GM12878 (cell line): Measurements from ENCODE around the gene FKBP2. TPM values are rescaled to one million over a fixed set of nuclear protein-coding genes. Genes with fewer than 3 reads are reported as not detected.

ENCODE experiments used
- BCL11A ChIP-seq: IDR thresholded peaks from 2 replicates; pipeline ENCODE4 v1.6.1; 2011; ENCODE audit warnings: low read depth, low read length
- BMI1 ChIP-seq: fragments of 450-650 bp; IDR thresholded peaks from 2 replicates; pipeline ENCODE4 v1.6.1; 2016; ENCODE audit warnings: mild to moderate bottlenecking, moderate library complexity, borderline replicate concordance
- CBX5 ChIP-seq: sonication (generic); IDR thresholded peaks from 2 replicates; pipeline ENCODE4 v1.6.1; 2016; ENCODE audit warnings: low read depth, moderate library complexity, mild to moderate bottlenecking, inconsistent platforms
- CHD2 ChIP-seq: IDR thresholded peaks from 2 replicates; pipeline ENCODE4 v1.6.1; 2011; ENCODE audit warnings: low read depth, low read length, improper control_type of control experiment, borderline replicate concordance
- FOS ChIP-seq: IDR thresholded peaks from 3 replicates; pipeline ENCODE4 v1.6.1; 2011; ENCODE audit warnings: borderline replicate concordance; ENCODE audit not compliant: insufficient read length; ENCODE audit errors: extremely low read depth
- MYB ChIP-seq: fragments of 150-350 bp; IDR thresholded peaks from 2 replicates; pipeline ENCODE4 v1.6.1; 2014; ENCODE audit warnings: mild to moderate bottlenecking, low read depth, low read length, borderline replicate concordance
- PML ChIP-seq: IDR thresholded peaks from 2 replicates; pipeline ENCODE4 v1.6.1; 2012; ENCODE audit warnings: low read length, inconsistent platforms
- RFX5 ChIP-seq: IDR thresholded peaks from 2 replicates; pipeline ENCODE4 v1.6.1; 2011; ENCODE audit warnings: low read depth, low read length, improper control_type of control experiment
- RUNX3 ChIP-seq: IDR thresholded peaks from 2 replicates; pipeline ENCODE4 v1.6.1; 2012; ENCODE audit warnings: low read length, inconsistent platforms
- SUPT20H ChIP-seq: IDR thresholded peaks from 2 replicates; pipeline ENCODE4 v1.6.1; 2011; ENCODE audit warnings: low read depth, mild to moderate bottlenecking, low read length, moderate library complexity, borderline replicate concordance; ENCODE audit not compliant: control insufficient read depth
- ZSCAN29 ChIP-seq: fragments of 450-650 bp; IDR thresholded peaks from 2 replicates; pipeline ENCODE4 v1.6.1; 2017; ENCODE audit warnings: mild to moderate bottlenecking, moderate library complexity
- polyA plus RNA-seq, 11 experiments: library from polyadenylated mRNA; depleted of rRNA in 4 of 11; unstranded in 6 of 11; stranded (reverse) in 5 of 11; fragments of >200 nt; fragmentation: Nextera tagmentation in 4 of 11; fragmentation: Illumina TruSeq in 1 of 11; extraction: Ambion mirVana in 4 of 11; extraction: Trizol in 1 of 11; gene quantifications; 1 replicate in 1 of 11; 2 replicates in 10 of 11; pipeline versions ENCODE4 v1.2.1 to v1.2.3, GENCODE V29; 2011 to 2016; ENCODE audit warnings: inconsistent platforms in 2 of 11, missing spikeins in 2 of 11, low read depth in 1 of 11
- total RNA-seq, 4 experiments: library from RNA; depleted of rRNA in 3 of 4; stranded (reverse); fragments of >200 nt in 3 of 4; fragmentation: Illumina TruSeq in 1 of 4; extraction: Trizol in 1 of 4; gene quantifications; 2 replicates each; pipeline versions ENCODE4 v1.2.1 to v1.2.3, GENCODE V29; 2013 to 2021
- TF ChIP-seq, protein P1 (sequence below): IDR thresholded peaks from 2 replicates; pipeline ENCODE4 v1.6.1; 2012; ENCODE audit warnings: improper control_type of control experiment, low read depth, low read length; ENCODE audit not compliant: insufficient replicate concordance
- TF ChIP-seq, protein P2 (sequence below): IDR thresholded peaks from 2 replicates; pipeline ENCODE4 v1.6.1; 2012; ENCODE audit warnings: low read depth, low read length, improper control_type of control experiment
- TF ChIP-seq, protein P3 (sequence below): fragments of 450-650 bp; formaldehyde crosslinking; IDR thresholded peaks from 2 replicates; pipeline ENCODE4 v1.4.0; 2020; ENCODE audit warnings: mild to moderate bottlenecking, moderate library complexity
- TF ChIP-seq, protein P4 (sequence below): fragments of 450-650 bp; IDR thresholded peaks from 2 replicates; pipeline ENCODE4 v1.6.1; 2016; ENCODE audit warnings: mild to moderate bottlenecking, moderate library complexity, borderline replicate concordance

FKBP2 gene
- total and polyA plus RNA-seq, 10 of the 15 experiments (the other 5 are each of a cell fraction or from before 2014, with no cell fraction given) = 1.8 to 99.7 (median 39.5) TPM

DNA sequence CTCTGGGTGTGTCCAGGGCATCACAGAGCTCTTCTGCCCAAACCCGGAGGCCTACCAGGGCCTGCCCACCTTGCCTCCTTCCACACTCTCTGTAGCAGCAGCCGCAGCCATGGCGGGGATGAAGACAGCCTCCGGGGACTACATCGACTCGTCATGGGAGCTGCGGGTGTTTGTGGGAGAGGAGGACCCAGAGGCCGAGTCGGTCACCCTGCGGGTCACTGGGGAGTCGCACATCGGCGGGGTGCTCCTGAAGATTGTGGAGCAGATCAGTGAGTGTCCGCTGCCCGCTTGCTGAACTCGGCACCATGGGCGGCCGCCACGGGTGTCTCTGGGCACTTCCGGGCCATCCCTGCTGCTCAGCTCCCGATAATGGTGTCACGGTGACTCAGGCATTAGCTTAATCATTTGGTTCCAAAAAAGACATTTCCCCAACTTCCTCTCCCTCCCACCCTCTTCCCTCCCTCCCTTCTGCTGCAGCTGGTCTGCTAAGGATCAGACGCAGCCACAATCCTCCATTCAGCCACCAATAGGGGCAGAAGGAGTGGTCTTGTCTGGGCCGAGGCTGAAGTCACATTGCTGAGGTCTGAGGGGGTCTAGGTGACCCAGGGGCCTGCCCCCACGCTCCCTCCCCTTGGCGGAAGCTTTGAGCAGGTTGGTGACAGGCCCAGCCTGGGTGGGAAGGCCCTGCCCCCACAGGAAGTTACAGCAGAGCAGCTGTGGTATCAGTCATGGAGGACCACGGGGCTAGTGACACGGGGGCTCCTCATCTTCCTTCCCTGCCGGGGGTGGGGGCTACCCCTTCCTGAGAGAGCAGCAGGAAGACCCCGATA lies 33.4 kb upstream of the FKBP2 start (continued):
- TF ChIP-seq, protein P1, sequence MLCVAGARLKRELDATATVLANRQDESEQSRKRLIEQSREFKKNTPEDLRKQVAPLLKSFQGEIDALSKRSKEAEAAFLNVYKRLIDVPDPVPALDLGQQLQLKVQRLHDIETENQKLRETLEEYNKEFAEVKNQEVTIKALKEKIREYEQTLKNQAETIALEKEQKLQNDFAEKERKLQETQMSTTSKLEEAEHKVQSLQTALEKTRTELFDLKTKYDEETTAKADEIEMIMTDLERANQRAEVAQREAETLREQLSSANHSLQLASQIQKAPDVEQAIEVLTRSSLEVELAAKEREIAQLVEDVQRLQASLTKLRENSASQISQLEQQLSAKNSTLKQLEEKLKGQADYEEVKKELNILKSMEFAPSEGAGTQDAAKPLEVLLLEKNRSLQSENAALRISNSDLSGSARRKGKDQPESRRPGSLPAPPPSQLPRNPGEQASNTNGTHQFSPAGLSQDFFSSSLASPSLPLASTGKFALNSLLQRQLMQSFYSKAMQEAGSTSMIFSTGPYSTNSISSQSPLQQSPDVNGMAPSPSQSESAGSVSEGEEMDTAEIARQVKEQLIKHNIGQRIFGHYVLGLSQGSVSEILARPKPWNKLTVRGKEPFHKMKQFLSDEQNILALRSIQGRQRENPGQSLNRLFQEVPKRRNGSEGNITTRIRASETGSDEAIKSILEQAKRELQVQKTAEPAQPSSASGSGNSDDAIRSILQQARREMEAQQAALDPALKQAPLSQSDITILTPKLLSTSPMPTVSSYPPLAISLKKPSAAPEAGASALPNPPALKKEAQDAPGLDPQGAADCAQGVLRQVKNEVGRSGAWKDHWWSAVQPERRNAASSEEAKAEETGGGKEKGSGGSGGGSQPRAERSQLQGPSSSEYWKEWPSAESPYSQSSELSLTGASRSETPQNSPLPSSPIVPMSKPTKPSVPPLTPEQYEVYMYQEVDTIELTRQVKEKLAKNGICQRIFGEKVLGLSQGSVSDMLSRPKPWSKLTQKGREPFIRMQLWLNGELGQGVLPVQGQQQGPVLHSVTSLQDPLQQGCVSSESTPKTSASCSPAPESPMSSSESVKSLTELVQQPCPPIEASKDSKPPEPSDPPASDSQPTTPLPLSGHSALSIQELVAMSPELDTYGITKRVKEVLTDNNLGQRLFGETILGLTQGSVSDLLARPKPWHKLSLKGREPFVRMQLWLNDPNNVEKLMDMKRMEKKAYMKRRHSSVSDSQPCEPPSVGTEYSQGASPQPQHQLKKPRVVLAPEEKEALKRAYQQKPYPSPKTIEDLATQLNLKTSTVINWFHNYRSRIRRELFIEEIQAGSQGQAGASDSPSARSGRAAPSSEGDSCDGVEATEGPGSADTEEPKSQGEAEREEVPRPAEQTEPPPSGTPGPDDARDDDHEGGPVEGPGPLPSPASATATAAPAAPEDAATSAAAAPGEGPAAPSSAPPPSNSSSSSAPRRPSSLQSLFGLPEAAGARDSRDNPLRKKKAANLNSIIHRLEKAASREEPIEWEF = no peak
- TF ChIP-seq, protein P2, sequence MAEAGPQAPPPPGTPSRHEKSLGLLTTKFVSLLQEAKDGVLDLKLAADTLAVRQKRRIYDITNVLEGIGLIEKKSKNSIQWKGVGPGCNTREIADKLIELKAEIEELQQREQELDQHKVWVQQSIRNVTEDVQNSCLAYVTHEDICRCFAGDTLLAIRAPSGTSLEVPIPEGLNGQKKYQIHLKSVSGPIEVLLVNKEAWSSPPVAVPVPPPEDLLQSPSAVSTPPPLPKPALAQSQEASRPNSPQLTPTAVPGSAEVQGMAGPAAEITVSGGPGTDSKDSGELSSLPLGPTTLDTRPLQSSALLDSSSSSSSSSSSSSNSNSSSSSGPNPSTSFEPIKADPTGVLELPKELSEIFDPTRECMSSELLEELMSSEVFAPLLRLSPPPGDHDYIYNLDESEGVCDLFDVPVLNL = no peak
- TF ChIP-seq BCL11A = no peak
- no peak for TF ChIP-seq PML
- no peak for TF ChIP-seq FOS
- no peak for TF ChIP-seq ZSCAN29
- peak; percentile 73 for TF ChIP-seq RUNX3
- TF ChIP-seq SUPT20H = no peak
- TF ChIP-seq, protein P3, sequence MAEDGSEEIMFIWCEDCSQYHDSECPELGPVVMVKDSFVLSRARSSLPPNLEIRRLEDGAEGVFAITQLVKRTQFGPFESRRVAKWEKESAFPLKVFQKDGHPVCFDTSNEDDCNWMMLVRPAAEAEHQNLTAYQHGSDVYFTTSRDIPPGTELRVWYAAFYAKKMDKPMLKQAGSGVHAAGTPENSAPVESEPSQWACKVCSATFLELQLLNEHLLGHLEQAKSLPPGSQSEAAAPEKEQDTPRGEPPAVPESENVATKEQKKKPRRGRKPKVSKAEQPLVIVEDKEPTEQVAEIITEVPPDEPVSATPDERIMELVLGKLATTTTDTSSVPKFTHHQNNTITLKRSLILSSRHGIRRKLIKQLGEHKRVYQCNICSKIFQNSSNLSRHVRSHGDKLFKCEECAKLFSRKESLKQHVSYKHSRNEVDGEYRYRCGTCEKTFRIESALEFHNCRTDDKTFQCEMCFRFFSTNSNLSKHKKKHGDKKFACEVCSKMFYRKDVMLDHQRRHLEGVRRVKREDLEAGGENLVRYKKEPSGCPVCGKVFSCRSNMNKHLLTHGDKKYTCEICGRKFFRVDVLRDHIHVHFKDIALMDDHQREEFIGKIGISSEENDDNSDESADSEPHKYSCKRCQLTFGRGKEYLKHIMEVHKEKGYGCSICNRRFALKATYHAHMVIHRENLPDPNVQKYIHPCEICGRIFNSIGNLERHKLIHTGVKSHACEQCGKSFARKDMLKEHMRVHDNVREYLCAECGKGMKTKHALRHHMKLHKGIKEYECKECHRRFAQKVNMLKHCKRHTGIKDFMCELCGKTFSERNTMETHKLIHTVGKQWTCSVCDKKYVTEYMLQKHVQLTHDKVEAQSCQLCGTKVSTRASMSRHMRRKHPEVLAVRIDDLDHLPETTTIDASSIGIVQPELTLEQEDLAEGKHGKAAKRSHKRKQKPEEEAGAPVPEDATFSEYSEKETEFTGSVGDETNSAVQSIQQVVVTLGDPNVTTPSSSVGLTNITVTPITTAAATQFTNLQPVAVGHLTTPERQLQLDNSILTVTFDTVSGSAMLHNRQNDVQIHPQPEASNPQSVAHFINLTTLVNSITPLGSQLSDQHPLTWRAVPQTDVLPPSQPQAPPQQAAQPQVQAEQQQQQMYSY (CRISPR knock-in tag) = no peak
- no peak for TF ChIP-seq BMI1
- TF ChIP-seq RFX5 = no peak
- TF ChIP-seq CHD2 = peak; percentile 92
- TF ChIP-seq CBX5 = no peak
- TF ChIP-seq MYB = no peak
- TF ChIP-seq, protein P4, sequence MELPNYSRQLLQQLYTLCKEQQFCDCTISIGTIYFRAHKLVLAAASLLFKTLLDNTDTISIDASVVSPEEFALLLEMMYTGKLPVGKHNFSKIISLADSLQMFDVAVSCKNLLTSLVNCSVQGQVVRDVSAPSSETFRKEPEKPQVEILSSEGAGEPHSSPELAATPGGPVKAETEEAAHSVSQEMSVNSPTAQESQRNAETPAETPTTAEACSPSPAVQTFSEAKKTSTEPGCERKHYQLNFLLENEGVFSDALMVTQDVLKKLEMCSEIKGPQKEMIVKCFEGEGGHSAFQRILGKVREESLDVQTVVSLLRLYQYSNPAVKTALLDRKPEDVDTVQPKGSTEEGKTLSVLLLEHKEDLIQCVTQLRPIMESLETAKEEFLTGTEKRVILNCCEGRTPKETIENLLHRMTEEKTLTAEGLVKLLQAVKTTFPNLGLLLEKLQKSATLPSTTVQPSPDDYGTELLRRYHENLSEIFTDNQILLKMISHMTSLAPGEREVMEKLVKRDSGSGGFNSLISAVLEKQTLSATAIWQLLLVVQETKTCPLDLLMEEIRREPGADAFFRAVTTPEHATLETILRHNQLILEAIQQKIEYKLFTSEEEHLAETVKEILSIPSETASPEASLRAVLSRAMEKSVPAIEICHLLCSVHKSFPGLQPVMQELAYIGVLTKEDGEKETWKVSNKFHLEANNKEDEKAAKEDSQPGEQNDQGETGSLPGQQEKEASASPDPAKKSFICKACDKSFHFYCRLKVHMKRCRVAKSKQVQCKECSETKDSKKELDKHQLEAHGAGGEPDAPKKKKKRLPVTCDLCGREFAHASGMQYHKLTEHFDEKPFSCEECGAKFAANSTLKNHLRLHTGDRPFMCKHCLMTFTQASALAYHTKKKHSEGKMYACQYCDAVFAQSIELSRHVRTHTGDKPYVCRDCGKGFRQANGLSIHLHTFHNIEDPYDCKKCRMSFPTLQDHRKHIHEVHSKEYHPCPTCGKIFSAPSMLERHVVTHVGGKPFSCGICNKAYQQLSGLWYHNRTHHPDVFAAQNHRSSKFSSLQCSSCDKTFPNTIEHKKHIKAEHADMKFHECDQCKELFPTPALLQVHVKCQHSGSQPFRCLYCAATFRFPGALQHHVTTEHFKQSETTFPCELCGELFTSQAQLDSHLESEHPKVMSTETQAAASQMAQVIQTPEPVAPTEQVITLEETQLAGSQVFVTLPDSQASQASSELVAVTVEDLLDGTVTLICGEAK = peak; percentile 70; the same call in 1 of the 2 replicates
